TTC549 (cell line): Measurements from ENCODE around the gene SREBF2.
"Not testable (repeated sequence)": the region's sequence is repeated elsewhere in the genome, so short reads cannot be mapped to it uniquely, and the experiment has no call there.

Experiments used
- FAIRE-seq: peaks from 2 replicates; lab custom pipeline; 2012; peaks lifted over from hg19 to GRCh38; lab: Jason Lieb, UNC

SREBF2 gene

GRCh38 chr22:41821471-41822316, 11.2 kb upstream of the SREBF2 start:
- no peak for FAIRE-seq

- FAIRE-seq: no peak
These were observed 10.4 kb upstream of the SREBF2 start for GRCh38 chr22:41822317-41823057.

GRCh38 chr22:41823797-41824196, 9.1 kb upstream of the SREBF2 start:
- no peak for FAIRE-seq

- FAIRE-seq: no peak
These were observed 7.5 kb upstream of the SREBF2 start for GRCh38 chr22:41825376-41825775.

- no peak for FAIRE-seq
These were observed 6.9 kb upstream of the SREBF2 start for GRCh38 chr22:41826021-41826420.

GRCh38 chr22:41826430-41827383, 6.2 kb upstream of the SREBF2 start:
- FAIRE-seq: no peak

GRCh38 chr22:41827671-41828070, 5.2 kb upstream of the SREBF2 start:
- FAIRE-seq: no peak

- FAIRE-seq: no peak
These were observed 4.4 kb upstream of the SREBF2 start for GRCh38 chr22:41828516-41828915.

GRCh38 chr22:41830174-41830573, 2.7 kb upstream of the SREBF2 start:
- FAIRE-seq: no peak

GRCh38 chr22:41831383-41831782, 1.5 kb upstream of the SREBF2 start:
- FAIRE-seq: no peak

- FAIRE-seq: no peak
These were observed 915 bp upstream of the SREBF2 start for GRCh38 chr22:41831828-41832552.

GRCh38 chr22:41833369-41834004, 582 bp downstream of the SREBF2 start:
- FAIRE-seq: no peak

- FAIRE-seq: no peak
These were observed 1.4 kb downstream of the SREBF2 start for GRCh38 chr22:41834005-41834944.

GRCh38 chr22:41835462-41835861, 2.6 kb downstream of the SREBF2 start:
- FAIRE-seq: not testable (repeated sequence)

- no peak for FAIRE-seq
These were observed 3.6 kb downstream of the SREBF2 start for GRCh38 chr22:41836551-41836950.

- no peak for FAIRE-seq
These were observed 6.1 kb downstream of the SREBF2 start for GRCh38 chr22:41838842-41839618.

- FAIRE-seq: no peak
These were observed 7.3 kb downstream of the SREBF2 start for GRCh38 chr22:41840216-41840615.

- FAIRE-seq: no peak
These were observed 8.3 kb downstream of the SREBF2 start for GRCh38 chr22:41841085-41841712.
